Measurements from ENCODE around the gene ACKR3.

ACKR3 gene

GRCh38 chr2:236569573-236569973 lies at the start of gene ACKR3:
TSS of gene ACKR3 (plus strand) at chr2:236569825. CDS start at chr2:236580466, 10,641 bp downstream.
- peak; percentile 81 for DNase-seq (ENCODE audit: low spot score)

DNA sequence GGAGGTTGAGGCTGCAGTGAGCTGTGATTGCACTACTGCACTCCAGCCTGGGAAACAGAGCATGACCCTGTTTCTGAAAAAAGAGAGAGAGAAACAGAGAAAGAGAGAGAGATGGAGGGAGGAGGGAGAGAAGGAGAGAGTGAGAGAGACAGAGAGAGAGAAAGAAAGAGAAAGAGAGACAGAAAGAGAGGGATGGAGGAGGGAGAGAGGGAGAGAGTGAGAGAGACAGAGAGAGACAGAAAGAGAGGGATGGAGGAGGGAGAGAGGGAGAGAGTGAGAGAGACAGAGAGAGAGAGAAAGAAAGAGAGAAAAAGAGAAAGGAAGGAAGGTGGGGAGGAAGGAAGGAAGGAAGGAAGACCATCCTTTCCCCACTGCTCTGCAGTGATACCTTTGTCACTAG lies 48.1 kb upstream of the ACKR3 start:
- DNase-seq (ENCODE audit: low spot score), result no peak

DNA sequence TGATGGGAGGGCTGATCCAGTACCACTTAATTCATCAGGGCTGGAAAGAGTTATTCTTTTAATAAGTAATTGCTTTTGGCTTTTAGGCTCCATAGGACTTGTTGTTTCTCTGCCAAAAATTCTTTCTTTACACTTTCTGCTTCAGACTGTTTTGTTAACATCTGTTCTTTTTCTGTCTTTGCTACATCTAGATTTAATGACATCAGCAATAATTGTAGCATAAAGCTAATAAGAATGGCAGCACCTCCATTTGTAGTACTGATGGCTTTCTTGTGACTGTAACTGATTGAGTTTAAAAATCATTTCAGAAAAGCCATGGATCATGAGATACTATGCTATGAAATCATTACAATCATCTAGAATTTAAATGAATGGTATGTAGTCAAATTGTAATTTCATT lies 46.4 kb upstream of the ACKR3 start:
- no peak for DNase-seq (ENCODE audit: low spot score)

- no peak for DNase-seq (ENCODE audit: low spot score)
Observed at GRCh38 chr2:236525411-236525997, 44.1 kb upstream of the ACKR3 start.

- DNase-seq (ENCODE audit: low spot score), result no peak
Observed at GRCh38 chr2:236526455-236527158, 43.0 kb upstream of the ACKR3 start.

DNA sequence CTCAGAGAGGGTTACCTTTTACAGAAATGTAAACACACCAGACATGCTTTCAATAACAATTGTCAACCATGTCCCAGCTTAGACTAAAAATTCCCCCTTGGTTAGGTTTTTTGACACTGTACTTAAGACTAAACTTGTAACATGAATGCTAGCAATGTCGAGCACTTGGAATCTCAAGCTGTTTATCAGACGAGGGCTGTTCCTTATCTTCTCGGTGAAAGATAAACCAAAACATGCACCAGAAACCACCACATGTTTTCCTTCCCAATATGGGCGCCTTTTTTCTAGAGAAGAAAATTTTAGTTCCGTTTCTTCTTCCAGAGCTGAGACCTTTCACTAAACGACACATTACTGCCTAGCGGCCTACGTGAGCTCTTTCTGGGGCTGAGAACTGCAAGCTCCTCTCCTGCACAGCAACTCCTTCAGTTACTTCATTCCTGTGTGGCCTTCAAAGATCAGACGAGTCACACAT lies 42.4 kb upstream of the ACKR3 start:
- no peak for DNase-seq (ENCODE audit: low spot score)

- no peak for DNase-seq (ENCODE audit: low spot score)
Observed at GRCh38 chr2:236529606-236530005, 40.0 kb upstream of the ACKR3 start.

- no peak for DNase-seq (ENCODE audit: low spot score)
Observed at GRCh38 chr2:236530512-236530911, 39.1 kb upstream of the ACKR3 start.

DNA sequence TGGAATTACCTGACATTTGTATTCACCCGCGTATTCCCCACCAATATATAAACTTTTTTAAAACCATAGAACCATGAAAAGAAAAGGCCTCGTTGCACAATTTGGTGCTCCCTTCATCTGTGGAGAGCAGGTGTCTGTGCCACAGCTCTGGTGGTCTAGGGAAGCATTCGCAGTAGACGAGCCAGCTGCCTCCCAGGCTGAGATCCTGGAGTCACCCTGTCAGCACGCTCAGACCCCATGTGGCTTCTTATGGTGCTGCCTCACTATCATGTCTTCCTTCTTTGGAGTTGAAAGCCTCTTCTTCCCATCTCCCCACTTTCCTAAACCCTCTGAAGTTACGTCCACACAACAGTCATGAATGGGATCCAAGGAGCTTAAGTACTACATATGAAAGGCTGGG lies 38.4 kb upstream of the ACKR3 start:
- DNase-seq (ENCODE audit: low spot score), result no peak

GRCh38 chr2:236531996-236532395 lies 37.6 kb upstream of the ACKR3 start:
- DNase-seq (ENCODE audit: low spot score), result no peak

GRCh38 chr2:236533343-236533742 lies 36.3 kb upstream of the ACKR3 start:
- no peak for DNase-seq (ENCODE audit: low spot score)

DNA sequence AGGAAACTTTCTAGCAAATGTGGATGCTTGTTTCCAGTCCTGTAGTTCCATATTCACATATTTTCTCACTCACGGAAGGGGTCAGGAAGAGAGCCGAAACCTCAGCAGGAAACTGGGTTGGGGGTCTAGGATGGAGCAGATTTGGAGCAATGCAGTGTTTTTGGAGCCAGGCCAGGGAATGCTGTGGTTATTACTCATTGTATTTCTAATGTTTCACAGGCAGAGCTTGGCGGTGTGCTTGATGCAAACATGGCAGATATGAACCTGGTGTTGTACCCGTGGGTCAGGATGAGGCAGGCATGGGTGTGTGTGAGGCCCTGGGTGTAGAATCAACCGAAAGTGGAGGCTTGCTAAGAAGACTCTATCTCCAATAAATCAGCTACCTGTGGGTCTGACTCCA lies 34.6 kb upstream of the ACKR3 start:
- peak; percentile 85 for DNase-seq (ENCODE audit: low spot score)

DNA sequence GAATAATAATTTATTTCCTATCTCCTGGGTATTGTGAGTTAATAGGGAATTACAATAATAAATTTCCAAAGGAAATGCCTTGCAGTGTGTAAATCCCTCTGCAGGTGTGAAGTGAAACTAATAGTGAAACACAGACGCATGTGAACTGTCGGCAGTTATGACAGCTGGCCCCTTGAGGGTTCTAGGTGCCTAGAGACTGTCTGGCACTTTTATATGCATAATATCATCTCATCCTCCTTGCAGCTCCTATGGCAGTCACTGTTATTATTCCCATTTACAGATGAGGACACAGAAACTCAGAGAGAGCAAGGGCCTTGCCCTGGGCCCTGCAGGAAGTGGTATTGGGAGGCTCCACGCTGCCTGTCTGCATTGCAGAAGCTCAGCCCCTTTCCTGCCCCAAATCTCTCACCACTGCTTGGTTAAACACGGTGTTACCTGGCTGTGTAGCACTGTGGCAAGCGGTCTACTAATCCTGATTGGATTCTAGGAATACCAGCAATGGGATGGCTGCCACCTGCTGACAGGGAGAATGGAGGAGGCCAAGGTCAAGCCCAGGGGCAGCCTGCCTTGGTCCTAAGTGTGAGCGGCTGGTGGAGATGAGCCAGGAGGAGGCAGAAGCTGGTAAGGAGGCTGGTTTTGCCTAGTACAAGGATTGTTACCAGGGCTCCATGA lies 32.8 kb upstream of the ACKR3 start:
- no peak for DNase-seq (ENCODE audit: low spot score)

- DNase-seq (ENCODE audit: low spot score), result no peak
Observed at GRCh38 chr2:236538242-236538641, 31.4 kb upstream of the ACKR3 start.

DNA sequence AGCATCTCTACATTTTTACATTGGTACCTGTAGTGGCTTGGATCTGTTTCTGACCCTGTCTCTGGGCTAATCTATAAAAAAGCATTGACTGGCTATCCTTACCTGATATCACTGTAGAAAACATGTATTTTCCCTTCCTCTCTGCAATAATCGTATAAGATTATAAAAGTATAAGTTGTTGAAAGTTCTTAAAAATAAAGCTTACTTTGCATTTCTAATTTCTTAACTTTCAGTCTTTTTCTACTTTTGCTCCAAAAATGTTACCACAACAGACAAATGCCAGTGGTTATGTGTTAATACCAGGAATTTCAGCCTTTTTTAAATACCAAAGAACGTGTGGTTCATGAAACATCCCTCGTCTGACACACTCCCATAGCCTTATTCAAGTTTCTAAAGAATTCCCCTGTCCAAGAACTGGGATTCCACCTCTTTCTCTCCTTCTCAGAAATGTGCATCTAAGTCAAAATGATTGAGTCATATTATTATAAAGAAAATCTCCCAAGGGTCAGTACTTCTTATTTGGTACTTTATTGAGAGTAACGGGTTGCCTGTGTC lies 28.5 kb upstream of the ACKR3 start:
- DNase-seq (ENCODE audit: low spot score), result no peak

- DNase-seq (ENCODE audit: low spot score), result no peak
Observed at GRCh38 chr2:236544362-236544761, 25.3 kb upstream of the ACKR3 start.

DNA sequence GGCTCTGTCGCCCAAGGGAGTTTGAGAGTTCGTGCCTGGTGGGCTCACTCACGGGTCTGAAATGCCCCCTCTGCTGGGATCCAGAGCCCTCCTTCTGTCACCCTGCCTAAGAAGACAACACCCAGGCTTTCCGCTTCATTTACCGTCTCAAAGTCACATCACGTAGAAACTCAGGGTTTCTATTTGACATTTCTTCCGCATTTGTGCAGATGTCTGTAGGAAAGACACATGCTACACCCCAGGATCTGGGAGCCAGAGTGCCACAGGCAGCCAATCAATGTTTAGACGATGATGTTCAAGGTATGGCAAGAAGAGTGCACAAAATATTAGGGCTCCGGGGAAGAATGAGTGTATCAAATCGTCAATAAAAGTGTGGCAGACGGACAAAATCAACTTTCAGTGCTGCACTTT lies 24.4 kb upstream of the ACKR3 start:
- no peak for DNase-seq (ENCODE audit: low spot score)

- no peak for DNase-seq (ENCODE audit: low spot score)
Observed at GRCh38 chr2:236545814-236546480, 23.7 kb upstream of the ACKR3 start.

DNA sequence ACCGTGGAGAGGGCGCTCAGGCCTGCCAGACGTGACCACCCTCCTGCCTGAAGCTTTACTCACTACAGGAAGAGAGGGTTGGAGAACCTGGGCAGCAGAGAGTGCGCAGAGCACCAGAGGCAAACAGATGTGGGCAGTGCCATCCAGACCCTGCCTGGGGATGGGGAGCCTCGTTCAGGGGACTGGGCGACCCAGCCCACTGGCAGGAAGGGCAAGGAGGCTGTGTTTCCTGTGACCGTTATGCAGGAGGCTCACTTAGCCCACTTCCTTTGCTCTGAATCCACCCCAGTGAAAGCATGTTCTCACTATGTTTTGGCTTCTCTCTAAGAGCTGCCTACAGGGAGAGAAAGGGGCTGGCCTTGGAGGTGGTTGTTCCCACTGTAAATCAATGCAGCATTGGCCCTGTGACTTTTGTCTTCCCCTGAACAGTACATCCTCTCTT lies 23.0 kb upstream of the ACKR3 start:
- DNase-seq (ENCODE audit: low spot score), result no peak

DNA sequence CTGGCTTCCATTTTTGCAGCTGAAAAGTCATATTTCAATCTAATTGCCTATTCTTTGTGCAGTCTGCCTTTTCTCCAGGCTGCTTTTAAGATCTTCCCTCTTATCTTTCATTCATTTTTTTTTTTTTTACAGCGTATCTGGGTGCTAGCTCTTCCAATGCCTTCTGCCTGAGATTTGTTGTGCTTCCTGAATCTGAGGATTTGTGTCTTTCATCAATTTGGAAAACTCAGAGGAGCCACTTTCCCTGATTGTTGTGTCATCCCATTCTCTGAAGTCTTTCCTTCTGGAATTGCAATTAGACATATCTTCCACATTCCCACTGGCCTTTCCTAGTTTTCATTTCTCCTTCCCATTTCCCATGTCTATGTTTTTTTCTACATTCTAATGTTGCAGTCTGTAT lies 21.9 kb upstream of the ACKR3 start:
- no peak for DNase-seq (ENCODE audit: low spot score)

DNA sequence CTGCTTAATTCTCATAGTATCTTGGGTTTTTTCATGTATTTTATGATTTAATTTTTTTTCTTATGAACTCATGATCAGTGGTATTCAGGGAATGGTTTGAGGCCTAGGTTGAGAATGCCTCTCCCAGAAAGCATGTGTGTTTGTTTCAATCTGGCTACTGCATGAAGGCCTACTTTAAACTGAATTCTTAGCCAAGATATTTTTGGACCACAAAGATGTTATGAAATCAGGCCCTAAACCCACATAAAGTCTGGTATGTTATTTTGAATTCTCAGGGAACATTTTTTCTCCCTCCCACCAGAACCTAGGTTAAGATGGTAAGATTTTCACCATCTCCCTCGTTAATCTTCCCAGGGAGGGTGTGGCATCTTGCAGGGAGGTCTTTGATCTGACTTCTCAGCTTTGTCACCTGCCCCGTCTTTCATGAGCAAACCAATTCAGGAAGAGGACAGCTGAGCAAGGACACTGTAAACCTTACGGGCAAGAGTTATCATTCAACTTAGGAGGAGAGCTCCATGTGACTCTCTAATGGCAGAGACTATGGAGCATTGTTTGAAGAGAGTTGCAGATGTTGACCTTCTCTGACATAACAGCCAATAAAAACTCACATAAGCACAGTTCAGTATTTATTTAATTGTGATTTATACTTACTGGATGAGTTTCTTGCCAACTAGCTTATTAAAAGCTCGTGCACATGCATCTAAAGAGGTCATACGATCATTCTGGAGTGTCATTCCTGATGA lies 21.3 kb upstream of the ACKR3 start:
- no peak for DNase-seq (ENCODE audit: low spot score)

GRCh38 chr2:236549165-236549564 lies 20.5 kb upstream of the ACKR3 start:
- no peak for DNase-seq (ENCODE audit: low spot score)

All from kidney capillary endothelial cell (primary cell).